HG03521 (cell line): ENCODE results near the gene OR2W1.

Experiments used
- ATAC-seq: cut with Tn5 transposase; IDR thresholded peaks from one replicate; pipeline ENCODE4 v1.9.1; 2021; ENCODE audit warnings: mild to moderate bottlenecking, moderate library complexity; ENCODE audit not compliant: unreplicated experiment

OR2W1 gene

GRCh38 chr6:29005183-29005885 lies 39.6 kb downstream of the OR2W1 start, which contains the start of gene ZNF311:
Gene ZNF311, minus strand, starts transcription at chr6:29005315. Its CDS starts 1,361 bp downstream, at chr6:29003954.
- ATAC-seq, result no peak

GRCh38 chr6:28996844-28997510 lies 48.0 kb downstream of the OR2W1 start:
- no peak for ATAC-seq

- ATAC-seq, result no peak
Observed at GRCh38 chr6:28995093-28995650, 49.8 kb downstream of the OR2W1 start.
